ENCODE measurements around the gene ZNF346.
"Not testable (repeated sequence)": the region's sequence is repeated elsewhere in the genome, so short reads cannot be mapped to it uniquely, and the experiment has no call there.

Gene ZNF346, protein sequence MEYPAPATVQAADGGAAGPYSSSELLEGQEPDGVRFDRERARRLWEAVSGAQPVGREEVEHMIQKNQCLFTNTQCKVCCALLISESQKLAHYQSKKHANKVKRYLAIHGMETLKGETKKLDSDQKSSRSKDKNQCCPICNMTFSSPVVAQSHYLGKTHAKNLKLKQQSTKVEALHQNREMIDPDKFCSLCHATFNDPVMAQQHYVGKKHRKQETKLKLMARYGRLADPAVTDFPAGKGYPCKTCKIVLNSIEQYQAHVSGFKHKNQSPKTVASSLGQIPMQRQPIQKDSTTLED

DNA sequence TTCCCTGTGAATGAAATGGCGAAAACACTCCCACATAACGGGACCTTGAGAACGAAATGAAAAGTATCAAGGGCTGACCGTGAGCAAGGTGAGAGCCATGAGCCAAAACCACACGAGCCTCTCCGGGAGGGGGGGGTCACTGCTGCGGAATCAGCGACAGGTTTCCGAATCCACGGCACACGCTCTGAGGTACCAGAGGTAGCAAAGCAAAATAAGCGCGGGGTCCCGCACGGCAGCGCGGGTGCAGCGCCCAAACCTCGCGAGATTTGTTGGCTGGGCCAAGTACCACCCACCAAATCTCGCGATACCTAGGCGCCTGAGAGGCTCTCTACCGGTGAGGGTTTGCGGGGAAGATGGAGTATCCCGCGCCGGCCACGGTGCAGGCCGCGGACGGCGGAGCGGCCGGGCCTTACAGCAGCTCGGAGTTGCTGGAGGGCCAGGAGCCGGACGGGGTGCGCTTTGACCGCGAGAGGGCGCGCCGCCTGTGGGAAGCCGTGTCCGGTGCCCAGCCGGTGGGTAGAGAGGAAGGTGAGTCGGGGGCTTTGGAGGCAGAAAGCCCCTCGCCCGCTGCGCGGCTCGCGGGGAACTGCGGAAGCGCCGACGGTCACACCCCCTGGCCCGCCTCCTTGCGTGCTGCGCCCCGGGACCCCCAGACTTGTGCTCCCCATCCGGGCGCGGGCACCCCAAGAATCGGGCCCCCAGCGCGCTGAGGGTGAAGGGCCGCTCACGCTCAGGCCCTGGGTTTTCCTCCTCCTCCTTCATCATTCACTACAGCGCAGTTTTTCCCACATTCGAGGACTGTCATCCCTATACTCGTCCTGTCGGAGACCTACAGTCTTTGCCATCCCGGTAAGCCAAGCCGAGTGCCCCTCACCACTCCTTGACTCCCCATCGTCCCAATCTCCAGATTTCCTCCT, at the start of gene ZNF346:
TSS of gene ZNF346 (plus strand) at position 311 of the 917 bp plus-strand sequence. CDS start at position 354, 43 bp downstream.
- peaks cover 17% of the 10 kb centered on the region for H3K36me3 ChIP-seq (ENCODE audit: insufficient read depth, low read length)
- no peaks in the 10 kb centered on the region for H3K9me3 ChIP-seq (ENCODE audit: low read length)
- no peaks in the 10 kb centered on the region for H3K27me3 ChIP-seq (ENCODE audit: insufficient read depth, low read length)
- H3K4me1 ChIP-seq (ENCODE audit: insufficient read depth, low read length) = peaks cover 16% of the 10 kb centered on the region
- H3K4me3 ChIP-seq (ENCODE audit: low read length) = peak within 1 kb of the TSS; percentile 81
- peak within 1 kb of the TSS; percentile 97 for H2AFZ ChIP-seq (ENCODE audit: low read depth, low read length)

DNA sequence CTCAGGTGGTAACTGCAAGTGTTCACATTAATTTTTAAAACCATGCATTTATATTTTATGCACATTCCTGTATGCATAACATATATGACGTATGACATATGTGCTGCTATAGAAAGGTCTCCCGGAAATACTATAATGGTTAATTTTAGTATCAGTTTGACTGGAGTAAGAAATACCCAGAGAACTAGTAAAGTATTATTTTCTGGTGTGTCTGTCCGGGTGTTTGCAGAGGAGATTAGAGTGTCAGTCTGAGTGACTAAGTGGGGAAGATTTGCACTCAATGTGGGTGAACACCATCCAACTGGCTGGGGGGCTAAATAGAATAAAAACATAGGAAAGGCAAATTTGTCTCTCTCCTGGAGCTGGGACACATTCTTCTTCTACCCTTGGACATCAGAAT, 42.8 kb upstream of the ZNF346 start:
- Histone ChIP-seq H3K4me1 (ENCODE audit: insufficient read depth, low read length) (no peaks in the 10 kb centered on the region), H3K27me3 (ENCODE audit: insufficient read depth, low read length) (no peaks in the 10 kb centered on the region), H3K4me3 (ENCODE audit: low read length) (no peak overlapping the region), H3K36me3 (ENCODE audit: insufficient read depth, low read length) (peaks cover 39% of the 10 kb centered on the region), H2AFZ (ENCODE audit: low read depth, low read length) (no peak overlapping the region), H3K9me3 (ENCODE audit: low read length) (peaks cover 3% of the 10 kb centered on the region)

DNA sequence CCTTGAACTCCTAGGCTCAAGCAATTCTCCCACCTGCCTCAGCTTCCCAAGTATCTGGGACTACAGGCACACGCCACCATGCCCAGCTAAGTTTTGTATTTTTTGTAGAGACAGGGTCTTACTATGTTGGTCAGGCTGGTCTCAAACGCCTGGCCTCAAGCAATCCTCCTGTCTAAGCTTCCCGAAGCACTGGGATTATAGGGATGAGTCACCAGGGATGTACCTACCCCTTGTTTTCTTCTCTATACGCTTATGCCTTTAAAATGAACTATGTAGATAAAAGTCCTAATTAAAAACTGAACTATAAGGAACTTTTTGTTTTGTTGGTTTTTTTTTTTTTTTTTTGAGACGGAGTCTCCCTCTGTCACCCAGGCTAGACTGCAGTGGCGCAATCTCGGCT, 41.7 kb upstream of the ZNF346 start:
- Histone ChIP-seq H3K4me1 (ENCODE audit: insufficient read depth, low read length) (no peaks in the 10 kb centered on the region), H3K36me3 (ENCODE audit: insufficient read depth, low read length) (peaks cover 30% of the 10 kb centered on the region), H3K27me3 (ENCODE audit: insufficient read depth, low read length) (no peaks in the 10 kb centered on the region), H2AFZ (ENCODE audit: low read depth, low read length) (no peak overlapping the region), H3K4me3 (ENCODE audit: low read length) (no peak overlapping the region), H3K9me3 (ENCODE audit: low read length) (peaks cover 7% of the 10 kb centered on the region)

DNA sequence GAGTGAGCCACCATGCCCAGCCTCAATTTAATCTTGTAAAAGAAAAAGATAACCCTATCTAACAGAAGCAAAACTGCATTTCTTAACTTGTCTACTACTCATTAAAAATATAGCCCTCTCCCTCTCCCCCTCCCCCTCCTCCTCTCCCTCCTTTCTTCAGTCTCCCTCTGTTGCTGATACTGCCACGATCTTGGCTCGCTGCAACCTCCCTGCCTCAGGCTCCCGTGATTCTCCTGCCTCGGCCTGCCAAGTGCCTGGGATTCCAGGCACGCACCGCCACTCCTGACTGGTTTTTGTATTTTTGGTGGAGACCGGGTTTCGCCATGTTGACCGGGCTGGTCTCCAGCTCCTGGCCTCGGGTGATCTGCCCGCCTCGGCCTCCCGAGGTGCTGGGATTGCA, 39.4 kb upstream of the ZNF346 start:
- Histone ChIP-seq H3K36me3 (ENCODE audit: insufficient read depth, low read length) (peaks cover 30% of the 10 kb centered on the region), H3K9me3 (ENCODE audit: low read length) (peaks cover 11% of the 10 kb centered on the region)
- not testable (repeated sequence) for H3K27me3 ChIP-seq (ENCODE audit: insufficient read depth, low read length); H2AFZ ChIP-seq (ENCODE audit: low read depth, low read length); H3K4me3 ChIP-seq (ENCODE audit: low read length); H3K4me1 ChIP-seq (ENCODE audit: insufficient read depth, low read length)

DNA sequence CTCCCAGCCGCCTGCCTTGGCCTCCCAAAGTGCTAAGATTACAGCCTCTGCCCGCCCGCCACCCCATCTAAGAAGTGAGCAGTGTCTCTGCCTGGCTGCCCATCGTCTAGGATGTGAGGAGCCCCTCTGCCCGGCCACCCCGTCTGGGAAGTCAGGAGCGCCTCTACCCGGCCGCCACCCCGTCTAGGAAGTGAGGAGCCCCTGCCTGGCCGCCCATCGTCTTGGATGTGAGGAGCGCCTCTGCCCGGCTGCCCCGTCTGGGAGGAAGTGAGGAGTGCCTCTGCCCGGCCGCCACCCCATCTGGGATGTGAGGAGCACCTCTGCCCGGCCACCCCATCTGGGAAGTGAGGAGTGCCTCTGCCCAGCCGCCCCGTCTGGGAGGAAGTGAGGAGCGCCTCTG, 38.9 kb upstream of the ZNF346 start:
- H3K9me3 ChIP-seq (ENCODE audit: low read length) = peaks cover 11% of the 10 kb centered on the region
- H3K4me3 ChIP-seq (ENCODE audit: low read length); H3K4me1 ChIP-seq (ENCODE audit: insufficient read depth, low read length); H2AFZ ChIP-seq (ENCODE audit: low read depth, low read length); H3K27me3 ChIP-seq (ENCODE audit: insufficient read depth, low read length): not testable (repeated sequence)
- H3K36me3 ChIP-seq (ENCODE audit: insufficient read depth, low read length) = peaks cover 32% of the 10 kb centered on the region

DNA sequence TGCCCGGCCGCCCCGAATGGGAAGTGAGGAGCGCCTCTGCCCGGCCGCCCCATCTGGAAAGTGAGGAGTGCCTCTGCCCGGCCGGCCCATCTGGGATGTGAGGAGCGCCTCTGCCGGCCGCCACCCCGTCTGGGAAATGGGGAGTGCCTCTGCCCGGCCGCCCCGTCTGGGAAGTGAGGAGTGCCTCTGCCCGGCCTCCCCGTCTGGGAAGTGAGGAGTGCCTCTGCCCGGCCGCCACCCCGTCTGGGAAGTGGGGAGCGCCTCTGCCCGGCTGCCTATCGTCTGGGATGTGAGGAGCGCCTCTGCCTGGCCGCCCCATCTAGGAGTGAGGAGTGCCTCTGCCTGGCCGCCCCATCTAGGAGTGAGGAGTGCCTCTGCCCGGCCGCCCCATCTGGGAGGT, 38.3 kb upstream of the ZNF346 start:
- H3K4me1 ChIP-seq (ENCODE audit: insufficient read depth, low read length); H2AFZ ChIP-seq (ENCODE audit: low read depth, low read length); H3K4me3 ChIP-seq (ENCODE audit: low read length); H3K27me3 ChIP-seq (ENCODE audit: insufficient read depth, low read length): not testable (repeated sequence)
- Histone ChIP-seq H3K9me3 (ENCODE audit: low read length) (peaks cover 11% of the 10 kb centered on the region), H3K36me3 (ENCODE audit: insufficient read depth, low read length) (peaks cover 32% of the 10 kb centered on the region)

DNA sequence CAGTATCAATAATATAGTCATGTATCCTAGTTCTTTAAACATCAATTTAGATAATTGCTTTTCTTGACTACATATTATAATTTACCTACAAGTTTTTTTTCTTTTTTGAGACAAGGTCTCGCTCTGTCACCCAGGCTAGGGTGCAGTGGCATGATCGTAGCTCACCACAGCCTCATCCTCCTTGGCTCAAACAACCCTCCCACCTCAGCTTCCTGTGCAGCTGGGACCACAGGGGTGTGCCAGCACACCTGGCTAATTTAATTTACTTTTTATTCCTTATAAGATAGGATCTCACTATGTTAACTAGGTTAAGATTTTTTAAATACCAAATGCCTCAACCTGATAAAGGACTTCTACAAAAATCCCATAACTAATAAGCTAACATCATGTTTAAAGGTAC, 37.0 kb upstream of the ZNF346 start:
- Histone ChIP-seq H3K36me3 (ENCODE audit: insufficient read depth, low read length) (peaks cover 22% of the 10 kb centered on the region), H3K4me3 (ENCODE audit: low read length) (no peak overlapping the region), H3K9me3 (ENCODE audit: low read length) (peaks cover 11% of the 10 kb centered on the region), H3K27me3 (ENCODE audit: insufficient read depth, low read length) (no peaks in the 10 kb centered on the region), H3K4me1 (ENCODE audit: insufficient read depth, low read length) (no peaks in the 10 kb centered on the region), H2AFZ (ENCODE audit: low read depth, low read length) (no peak overlapping the region)

DNA sequence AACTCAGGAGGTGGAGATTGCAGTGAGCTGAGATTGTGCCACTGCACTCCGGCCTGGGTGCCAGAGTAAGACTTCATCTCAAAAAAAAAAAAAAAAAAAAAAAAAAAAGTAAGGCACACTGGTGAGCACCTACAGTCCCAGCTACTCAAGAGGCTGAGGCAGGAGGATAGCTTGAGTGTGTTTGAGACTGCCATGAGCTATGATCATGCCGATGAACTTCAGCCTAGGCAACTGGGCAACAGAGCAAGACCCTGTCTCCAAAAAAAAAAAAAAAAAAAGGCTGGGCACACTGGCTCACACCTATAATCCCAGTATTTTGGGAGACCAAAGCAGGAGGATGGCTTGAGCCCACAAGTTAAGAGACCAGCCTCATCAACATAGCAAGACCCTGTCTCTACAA, 36.2 kb upstream of the ZNF346 start:
- no peaks in the 10 kb centered on the region for H3K4me1 ChIP-seq (ENCODE audit: insufficient read depth, low read length)
- no peak overlapping the region for H3K4me3 ChIP-seq (ENCODE audit: low read length)
- H2AFZ ChIP-seq (ENCODE audit: low read depth, low read length) = no peak overlapping the region
- no peaks in the 10 kb centered on the region for H3K27me3 ChIP-seq (ENCODE audit: insufficient read depth, low read length)
- H3K9me3 ChIP-seq (ENCODE audit: low read length) = peaks cover 11% of the 10 kb centered on the region
- H3K36me3 ChIP-seq (ENCODE audit: insufficient read depth, low read length) = peaks cover 15% of the 10 kb centered on the region

DNA sequence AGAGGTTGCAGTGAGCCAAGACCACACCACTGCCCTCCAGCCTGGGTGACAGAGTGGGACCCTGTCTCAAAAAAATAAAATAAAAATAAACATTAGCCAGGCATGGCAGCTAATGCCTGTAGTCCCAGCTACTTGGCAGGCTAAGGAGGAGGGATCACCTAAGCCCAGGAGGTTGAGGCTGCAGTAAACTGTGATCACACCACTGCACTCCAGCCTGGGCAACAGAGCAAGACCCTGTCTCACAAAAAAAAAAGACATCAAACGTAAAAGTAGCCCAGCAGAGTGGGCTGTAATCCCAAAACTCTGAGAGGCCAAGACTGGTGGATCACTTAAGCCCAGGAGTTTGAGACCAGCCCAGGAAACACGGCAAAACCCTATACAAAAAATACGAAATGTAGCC, 34.9 kb upstream of the ZNF346 start:
- Histone ChIP-seq H3K4me3 (ENCODE audit: low read length) (no peak overlapping the region), H3K36me3 (ENCODE audit: insufficient read depth, low read length) (peaks cover 3% of the 10 kb centered on the region), H2AFZ (ENCODE audit: low read depth, low read length) (no peak overlapping the region), H3K4me1 (ENCODE audit: insufficient read depth, low read length) (no peaks in the 10 kb centered on the region), H3K9me3 (ENCODE audit: low read length) (peaks cover 10% of the 10 kb centered on the region), H3K27me3 (ENCODE audit: insufficient read depth, low read length) (no peaks in the 10 kb centered on the region)

DNA sequence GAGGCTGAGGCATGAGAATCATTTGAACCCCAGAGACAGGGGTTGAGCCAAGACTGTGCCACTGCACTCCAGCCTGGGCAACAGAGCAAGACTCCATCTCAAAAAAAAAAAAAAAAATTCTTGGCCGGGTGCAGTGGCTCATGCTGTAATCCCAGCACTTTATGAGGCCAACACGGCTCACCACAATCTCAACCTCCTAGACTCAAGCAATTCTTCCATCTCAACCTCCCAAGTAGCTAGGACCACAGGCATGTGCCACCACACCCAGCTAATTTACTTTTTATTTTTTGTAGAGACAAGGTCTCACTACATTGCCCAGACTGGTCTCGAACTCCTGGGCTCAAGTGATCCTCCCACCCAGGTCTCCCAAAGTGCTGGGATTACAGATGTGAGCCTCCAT, 29.4 kb upstream of the ZNF346 start:
- H3K4me1 ChIP-seq (ENCODE audit: insufficient read depth, low read length); H3K4me3 ChIP-seq (ENCODE audit: low read length); H3K36me3 ChIP-seq (ENCODE audit: insufficient read depth, low read length); H3K27me3 ChIP-seq (ENCODE audit: insufficient read depth, low read length); H3K9me3 ChIP-seq (ENCODE audit: low read length); H2AFZ ChIP-seq (ENCODE audit: low read depth, low read length): not testable (repeated sequence)

DNA sequence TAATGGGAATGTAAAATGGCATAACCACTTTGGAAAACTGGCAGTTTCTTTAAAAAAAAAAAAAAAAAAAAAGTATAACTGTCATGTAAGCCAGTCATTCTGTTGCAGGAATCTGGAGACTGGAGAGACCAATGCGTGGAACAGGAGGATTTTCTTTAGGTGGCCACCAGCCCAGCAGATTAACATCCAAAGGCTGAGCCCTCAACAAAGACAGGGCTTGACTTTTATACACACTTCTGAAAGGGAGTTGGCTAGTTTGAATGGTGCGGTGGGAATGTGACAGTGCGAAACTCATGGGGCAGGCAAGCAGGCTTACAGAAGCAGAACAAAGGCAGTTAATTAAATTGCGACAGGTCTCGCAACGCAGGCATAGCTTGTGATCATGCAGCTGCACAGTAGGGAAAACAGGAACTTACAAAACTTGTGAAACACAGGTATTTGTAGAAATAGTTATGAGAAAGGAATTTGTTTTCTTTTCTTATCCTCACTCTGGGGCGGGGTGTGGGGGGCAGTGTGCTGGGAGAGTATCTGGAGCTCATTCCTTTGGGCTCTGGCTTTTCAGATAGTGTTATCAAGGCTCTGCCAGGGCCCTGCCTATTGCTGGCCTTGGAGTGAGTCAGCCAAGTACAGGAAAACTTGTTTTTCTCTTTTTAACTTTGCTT, 27.9 kb upstream of the ZNF346 start:
- no peaks in the 10 kb centered on the region for H3K27me3 ChIP-seq (ENCODE audit: insufficient read depth, low read length)
- H3K9me3 ChIP-seq (ENCODE audit: low read length) = peaks cover 4% of the 10 kb centered on the region

DNA sequence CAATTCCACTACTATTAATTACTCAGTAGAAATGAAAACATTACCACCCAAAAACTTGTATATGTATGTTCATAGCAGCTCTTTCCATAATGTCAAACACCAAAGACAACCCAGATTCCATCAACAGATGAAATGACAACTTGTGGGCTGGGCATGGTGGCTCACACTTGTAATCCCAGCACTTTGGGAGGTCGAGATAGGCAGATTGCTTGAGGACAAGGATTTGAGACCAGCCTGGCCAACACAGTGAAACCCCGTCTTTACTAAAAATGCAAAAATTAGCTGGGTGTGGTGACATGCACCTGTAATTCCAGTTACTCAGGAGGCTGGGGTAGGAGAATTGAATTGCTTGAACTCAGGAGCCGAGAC, 27.4 kb upstream of the ZNF346 start:
- Histone ChIP-seq H2AFZ (ENCODE audit: low read depth, low read length) (no peak overlapping the region), H3K27me3 (ENCODE audit: insufficient read depth, low read length) (no peaks in the 10 kb centered on the region), H3K36me3 (ENCODE audit: insufficient read depth, low read length) (no peaks in the 10 kb centered on the region), H3K9me3 (ENCODE audit: low read length) (peaks cover 5% of the 10 kb centered on the region), H3K4me3 (ENCODE audit: low read length) (no peak overlapping the region), H3K4me1 (ENCODE audit: insufficient read depth, low read length) (no peaks in the 10 kb centered on the region)

More for the DNA sequence above, 27.9 kb upstream of the ZNF346 start:
- H3K4me1 ChIP-seq (ENCODE audit: insufficient read depth, low read length) = no peaks in the 10 kb centered on the region
- H2AFZ ChIP-seq (ENCODE audit: low read depth, low read length) = no peak overlapping the region
- H3K4me3 ChIP-seq (ENCODE audit: low read length) = no peak overlapping the region
- H3K36me3 ChIP-seq (ENCODE audit: insufficient read depth, low read length) = no peaks in the 10 kb centered on the region

Measured in neuron (in vitro differentiated cells).